HG02852 (cell line): ENCODE measurements around the gene THEMIS.

Source experiments
- ATAC-seq: cut with Tn5 transposase; IDR thresholded peaks from one replicate; pipeline ENCODE4 v1.9.1; 2021; ENCODE audit warnings: mild to moderate bottlenecking, moderate library complexity; ENCODE audit not compliant: unreplicated experiment

The THEMIS gene

GRCh38 chr6:127859956-127860355 lies 40.9 kb downstream of the THEMIS start:
- no peak for ATAC-seq

- ATAC-seq, result no peak
Measured at GRCh38 chr6:127858727-127859391, 42.0 kb downstream of the THEMIS start.

GRCh38 chr6:127857051-127857637 lies 43.7 kb downstream of the THEMIS start:
- ATAC-seq, result no peak

GRCh38 chr6:127855542-127856159 lies 45.2 kb downstream of the THEMIS start:
- no peak for ATAC-seq

- no peak for ATAC-seq
Measured at GRCh38 chr6:127854009-127854408, 46.8 kb downstream of the THEMIS start.

- ATAC-seq, result no peak
Measured at GRCh38 chr6:127851197-127851596, 49.7 kb downstream of the THEMIS start.

- ATAC-seq, result no peak
Measured at GRCh38 chr6:127845242-127845641, 55.6 kb downstream of the THEMIS start.

GRCh38 chr6:127844529-127844928 lies 56.3 kb downstream of the THEMIS start:
- no peak for ATAC-seq

- ATAC-seq, result no peak
Measured at GRCh38 chr6:127843582-127843981, 57.3 kb downstream of the THEMIS start.

GRCh38 chr6:127842562-127842961 lies 58.3 kb downstream of the THEMIS start:
- no peak for ATAC-seq

GRCh38 chr6:127841811-127842210 lies 59.0 kb downstream of the THEMIS start:
- ATAC-seq, result no peak

GRCh38 chr6:127834136-127834535 lies 66.7 kb downstream of the THEMIS start:
- ATAC-seq, result no peak

- no peak for ATAC-seq
Measured at GRCh38 chr6:127833336-127833735, 67.5 kb downstream of the THEMIS start.

- no peak for ATAC-seq
Measured at GRCh38 chr6:127832381-127832780, 68.5 kb downstream of the THEMIS start.

GRCh38 chr6:127824061-127824460 lies 76.8 kb downstream of the THEMIS start:
- ATAC-seq, result no peak

GRCh38 chr6:127821431-127821830 lies 79.4 kb downstream of the THEMIS start:
- ATAC-seq, result no peak

- no peak for ATAC-seq
Measured at GRCh38 chr6:127818149-127818548, 82.7 kb downstream of the THEMIS start.

GRCh38 chr6:127816643-127817042 lies 84.2 kb downstream of the THEMIS start:
- ATAC-seq, result no peak

- ATAC-seq, result no peak
Measured at GRCh38 chr6:127813699-127814027, 87.2 kb downstream of the THEMIS start.

GRCh38 chr6:127812985-127813698 lies 87.7 kb downstream of the THEMIS start:
- ATAC-seq, result no peak

- ATAC-seq, result no peak
Measured at GRCh38 chr6:127811900-127812570, 88.8 kb downstream of the THEMIS start.
